Measurements from ENCODE around the gene NR2F6.
"Not testable (repeated sequence)": the region's sequence is repeated elsewhere in the genome, so short reads cannot be mapped to it uniquely, and the experiment has no call there.

The NR2F6 gene

GRCh38 chr19:17210296-17210695 is 35.4 kb downstream of the NR2F6 start:
- DNase-seq (ENCODE audit: low read depth): no peak

GRCh38 chr19:17209126-17210036 is 36.3 kb downstream of the NR2F6 start:
- no peak for DNase-seq (ENCODE audit: low read depth)

GRCh38 chr19:17206736-17207581 is 38.8 kb downstream of the NR2F6 start:
- DNase-seq (ENCODE audit: low read depth): no peak

- no peak for DNase-seq (ENCODE audit: low read depth)
Measured at GRCh38 chr19:17205237-17206140, 40.2 kb downstream of the NR2F6 start.

- DNase-seq (ENCODE audit: low read depth): no peak
Measured at GRCh38 chr19:17202713-17203112, 43.0 kb downstream of the NR2F6 start.

GRCh38 chr19:17202249-17202648 is 43.5 kb downstream of the NR2F6 start:
- no peak for DNase-seq (ENCODE audit: low read depth)

GRCh38 chr19:17200408-17201079 is 45.2 kb downstream of the NR2F6 start:
- no peak for DNase-seq (ENCODE audit: low read depth)

- DNase-seq (ENCODE audit: low read depth): no peak
Measured at GRCh38 chr19:17197666-17198065, 48.1 kb downstream of the NR2F6 start.

GRCh38 chr19:17196610-17197009 is 49.1 kb downstream of the NR2F6 start:
- no peak for DNase-seq (ENCODE audit: low read depth)

- no peak for DNase-seq (ENCODE audit: low read depth)
Measured at GRCh38 chr19:17195106-17195505, 50.6 kb downstream of the NR2F6 start.

- no peak for DNase-seq (ENCODE audit: low read depth)
Measured at GRCh38 chr19:17194608-17195007, 51.1 kb downstream of the NR2F6 start.

- DNase-seq (ENCODE audit: low read depth): no peak
Measured at GRCh38 chr19:17192751-17193150, 53.0 kb downstream of the NR2F6 start.

GRCh38 chr19:17191736-17192135 is 54.0 kb downstream of the NR2F6 start:
- DNase-seq (ENCODE audit: low read depth): not testable (repeated sequence)

GRCh38 chr19:17185590-17185989 is 60.1 kb downstream of the NR2F6 start:
- DNase-seq (ENCODE audit: low read depth): no peak

- peak; percentile 47 for DNase-seq (ENCODE audit: low read depth)
Measured at GRCh38 chr19:17184371-17184841, 61.3 kb downstream of the NR2F6 start.

- DNase-seq (ENCODE audit: low read depth): no peak
Measured at GRCh38 chr19:17183858-17184321, 61.8 kb downstream of the NR2F6 start.

GRCh38 chr19:17183271-17183761 is 62.4 kb downstream of the NR2F6 start:
- DNase-seq (ENCODE audit: low read depth): no peak

Data from activated gamma-delta T cell treated with anti-CD3 and anti-CD28 coated beads, Interleukin-2, amount 50 U/mL, for 16 hours (primary cell).